ENCODE measurements around the gene BROX.
"Not testable (repeated sequence)": the region's sequence is repeated elsewhere in the genome, so short reads cannot be mapped to it uniquely, and the experiment has no call there.

BROX gene

GRCh38 chr1:222709700-222710153 is 2.6 kb upstream of the BROX start:
- H3K36me3 Mint-ChIP-seq (ENCODE audit: low read depth) = peaks cover 71% of the 10 kb centered on the region
- no peak for DNase-seq
- no peak overlapping the region for H3K27ac Mint-ChIP-seq
- H3K27me3 Mint-ChIP-seq = no peaks in the 10 kb centered on the region
- peak overlapping the region; percentile 96 for H3K4me3 Mint-ChIP-seq
- peaks cover 65% of the 10 kb centered on the region for H3K4me1 Mint-ChIP-seq (ENCODE audit: low read depth)
- no peaks in the 10 kb centered on the region for H3K9me3 Mint-ChIP-seq

- H3K27ac Mint-ChIP-seq = peak overlapping the region; percentile 100
- H3K4me3 Mint-ChIP-seq = peak overlapping the region; percentile 96
- H3K4me1 Mint-ChIP-seq (ENCODE audit: low read depth) = peaks cover 56% of the 10 kb centered on the region
- peak; percentile 74 for DNase-seq
- H3K36me3 Mint-ChIP-seq (ENCODE audit: low read depth) = peaks cover 74% of the 10 kb centered on the region
- no peaks in the 10 kb centered on the region for H3K9me3 Mint-ChIP-seq
- no peaks in the 10 kb centered on the region for H3K27me3 Mint-ChIP-seq
Observed at GRCh38 chr1:222711319-222712252, 778 bp upstream of the BROX start.

GRCh38 chr1:222713091-222713961 is 962 bp downstream of the BROX start:
- Mint-ChIP-seq H3K27ac (peak overlapping the region; percentile 100), H3K9me3 (no peaks in the 10 kb centered on the region), H3K36me3 (ENCODE audit: low read depth) (peaks cover 82% of the 10 kb centered on the region), H3K4me1 (ENCODE audit: low read depth) (peaks cover 54% of the 10 kb centered on the region), H3K27me3 (no peaks in the 10 kb centered on the region), H3K4me3 (peak overlapping the region; percentile 96)
- DNase-seq = peak; percentile 89

DNA sequence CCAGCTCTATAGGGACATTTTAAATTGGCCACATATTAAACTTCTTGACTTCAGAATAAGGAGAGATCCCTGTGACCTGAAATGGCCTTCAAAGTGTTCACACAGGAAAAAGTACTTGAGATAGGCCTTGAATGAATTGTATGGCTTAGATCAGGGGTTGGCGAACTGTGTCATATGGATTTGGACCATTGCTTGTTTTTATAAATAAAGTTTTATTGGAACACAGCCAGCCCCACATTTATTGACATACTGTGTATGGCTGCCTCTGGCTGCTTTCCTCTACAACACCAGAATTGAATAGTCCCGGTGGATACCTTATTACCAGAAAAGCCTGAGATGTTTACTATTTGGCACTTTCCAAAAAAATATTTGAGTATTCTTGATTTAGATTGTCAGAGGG is 4.0 kb downstream of the BROX start:
- no peak for DNase-seq
- H3K4me3 Mint-ChIP-seq = no peak overlapping the region
- H3K4me1 Mint-ChIP-seq (ENCODE audit: low read depth) = peaks cover 36% of the 10 kb centered on the region
- H3K27ac Mint-ChIP-seq = no peak overlapping the region
- H3K36me3 Mint-ChIP-seq (ENCODE audit: low read depth) = peaks cover 87% of the 10 kb centered on the region
- H3K9me3 Mint-ChIP-seq = no peaks in the 10 kb centered on the region
- no peaks in the 10 kb centered on the region for H3K27me3 Mint-ChIP-seq

GRCh38 chr1:222728746-222729145 is 16.4 kb downstream of the BROX start:
- H3K9me3 Mint-ChIP-seq = no peaks in the 10 kb centered on the region

DNA sequence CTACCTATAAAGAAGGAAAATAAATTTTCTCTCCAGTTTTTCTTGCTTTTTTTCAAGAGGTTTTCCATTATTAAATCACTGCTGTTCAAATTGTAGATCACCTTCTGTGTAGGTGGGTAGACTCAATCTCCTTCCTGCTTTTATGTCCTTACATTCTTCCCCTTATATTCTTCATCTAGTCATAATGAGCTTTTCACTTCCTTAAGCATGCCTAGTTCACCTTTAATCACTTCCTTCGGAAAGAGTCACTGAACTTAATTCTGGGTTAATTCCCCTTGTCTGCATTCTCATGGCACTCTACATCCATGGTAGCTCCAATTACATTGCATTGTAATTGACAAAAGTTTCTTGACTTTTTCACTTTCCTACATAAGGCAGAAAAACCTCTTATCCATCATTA is 18.5 kb downstream of the BROX start:
- DNase-seq = no peak
- H3K36me3 Mint-ChIP-seq (ENCODE audit: low read depth) = peaks cover 86% of the 10 kb centered on the region
- peak overlapping the region; percentile 13 for H3K27ac Mint-ChIP-seq
- H3K9me3 Mint-ChIP-seq = no peaks in the 10 kb centered on the region
- H3K27me3 Mint-ChIP-seq = no peaks in the 10 kb centered on the region
- peaks cover 10% of the 10 kb centered on the region for H3K4me1 Mint-ChIP-seq (ENCODE audit: low read depth)
- no peak overlapping the region for H3K4me3 Mint-ChIP-seq

More at GRCh38 chr1:222728746-222729145, 16.4 kb downstream of the BROX start:
- H3K4me1 Mint-ChIP-seq (ENCODE audit: low read depth) = peaks cover 10% of the 10 kb centered on the region
- H3K36me3 Mint-ChIP-seq (ENCODE audit: low read depth) = peaks cover 91% of the 10 kb centered on the region
- DNase-seq = no peak
- no peak overlapping the region for H3K27ac Mint-ChIP-seq
- no peak overlapping the region for H3K4me3 Mint-ChIP-seq
- no peaks in the 10 kb centered on the region for H3K27me3 Mint-ChIP-seq

DNA sequence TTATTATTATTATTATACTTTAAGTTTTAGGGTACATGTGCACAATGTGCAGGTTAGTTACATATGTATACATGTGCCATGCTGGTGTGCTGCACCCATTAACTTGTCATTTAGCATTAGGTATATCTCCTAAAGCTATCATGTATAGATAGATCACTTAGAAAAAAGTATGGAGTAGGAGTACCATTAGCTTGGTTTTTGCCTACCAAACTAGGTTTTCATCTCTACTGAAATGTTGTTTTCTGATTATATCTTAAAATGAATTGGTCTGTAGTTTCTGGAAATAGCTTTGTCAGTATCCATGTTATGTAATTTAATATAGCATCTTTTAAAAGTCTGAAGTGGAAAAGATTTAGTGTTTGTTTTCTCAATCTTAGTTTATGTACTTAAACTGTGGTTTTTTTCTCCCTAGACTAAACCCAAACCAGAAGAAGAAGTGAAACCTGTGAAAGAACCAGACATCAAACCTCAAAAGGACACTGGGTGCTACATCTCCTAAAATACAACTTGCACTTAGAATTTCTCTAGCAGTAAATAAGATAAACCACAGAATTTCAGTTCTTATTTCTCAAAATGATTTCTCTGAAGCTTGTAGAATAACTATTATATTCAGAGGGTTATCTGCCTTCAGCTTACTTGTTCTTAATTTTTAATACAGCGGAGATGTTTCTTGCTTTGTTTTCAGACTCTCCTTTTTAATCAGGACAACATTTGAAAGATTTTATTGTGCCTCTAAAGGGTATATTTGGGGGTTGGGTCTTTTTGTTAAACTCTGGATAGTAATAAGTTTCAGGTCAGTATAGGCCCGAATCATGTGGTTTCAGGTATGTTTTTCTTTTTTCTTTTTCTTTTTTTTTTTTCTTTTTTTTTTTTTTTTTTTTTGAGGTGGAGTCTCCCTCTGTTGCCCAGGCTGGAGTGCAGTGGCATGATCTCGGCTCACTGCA is 20.1 kb downstream of the BROX start:
- H3K4me1 Mint-ChIP-seq (ENCODE audit: low read depth) = peaks cover 10% of the 10 kb centered on the region
- peaks cover 75% of the 10 kb centered on the region for H3K36me3 Mint-ChIP-seq (ENCODE audit: low read depth)
- H3K4me3 Mint-ChIP-seq = no peak overlapping the region
- peak overlapping the region; percentile 60 for H3K27ac Mint-ChIP-seq
- no peaks in the 10 kb centered on the region for H3K9me3 Mint-ChIP-seq
- H3K27me3 Mint-ChIP-seq = no peaks in the 10 kb centered on the region
- DNase-seq = no peak

DNA sequence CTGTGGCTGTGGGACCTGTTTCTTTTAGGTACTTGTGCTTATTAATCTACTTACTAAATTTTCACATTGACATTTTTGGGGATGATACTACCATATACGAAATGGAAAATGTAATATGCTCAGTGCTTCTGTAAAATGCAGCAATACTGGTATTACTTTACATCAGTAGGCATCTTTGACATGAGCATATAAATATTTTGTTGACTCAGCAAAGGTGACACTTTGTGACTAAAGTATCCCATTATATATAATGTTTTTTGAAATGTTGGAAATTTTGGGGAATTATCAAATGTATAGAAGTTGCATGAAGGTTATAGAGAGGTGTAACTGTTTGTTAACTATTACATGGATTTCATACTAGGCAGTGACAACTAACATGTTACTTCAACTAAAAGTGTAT is 22.4 kb downstream of the BROX start:
- no peaks in the 10 kb centered on the region for H3K27me3 Mint-ChIP-seq

DNA sequence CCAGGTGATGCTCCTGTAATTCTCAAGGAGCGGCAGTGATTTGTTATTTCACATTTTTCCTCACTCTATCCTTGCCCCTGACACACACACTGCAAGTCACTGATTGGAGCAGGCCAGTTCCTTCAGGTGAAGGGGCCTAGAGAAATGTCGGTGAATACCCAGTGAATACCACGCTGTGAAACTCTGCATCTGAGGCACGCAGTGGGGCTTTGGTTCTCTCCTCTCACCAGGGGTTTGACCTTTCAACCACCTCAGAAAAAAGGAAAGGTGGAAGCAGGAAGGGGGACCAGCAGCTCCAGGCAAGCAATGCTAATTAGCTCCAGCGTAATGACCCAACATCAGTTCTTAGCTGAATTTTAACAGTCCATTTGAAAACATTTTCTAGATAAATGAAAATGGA is 24.1 kb downstream of the BROX start:
- no peak overlapping the region for H3K4me3 Mint-ChIP-seq
- H3K27ac Mint-ChIP-seq = no peak overlapping the region
- no peaks in the 10 kb centered on the region for H3K27me3 Mint-ChIP-seq
- peaks cover 8% of the 10 kb centered on the region for H3K4me1 Mint-ChIP-seq (ENCODE audit: low read depth)
- H3K36me3 Mint-ChIP-seq (ENCODE audit: low read depth) = peaks cover 38% of the 10 kb centered on the region
- DNase-seq = no peak
- no peaks in the 10 kb centered on the region for H3K9me3 Mint-ChIP-seq

More for the DNA sequence above, 22.4 kb downstream of the BROX start:
- H3K9me3 Mint-ChIP-seq = no peaks in the 10 kb centered on the region
- peaks cover 54% of the 10 kb centered on the region for H3K36me3 Mint-ChIP-seq (ENCODE audit: low read depth)
- peaks cover 10% of the 10 kb centered on the region for H3K4me1 Mint-ChIP-seq (ENCODE audit: low read depth)
- H3K4me3 Mint-ChIP-seq = no peak overlapping the region
- no peak overlapping the region for H3K27ac Mint-ChIP-seq
- no peak for DNase-seq

DNA sequence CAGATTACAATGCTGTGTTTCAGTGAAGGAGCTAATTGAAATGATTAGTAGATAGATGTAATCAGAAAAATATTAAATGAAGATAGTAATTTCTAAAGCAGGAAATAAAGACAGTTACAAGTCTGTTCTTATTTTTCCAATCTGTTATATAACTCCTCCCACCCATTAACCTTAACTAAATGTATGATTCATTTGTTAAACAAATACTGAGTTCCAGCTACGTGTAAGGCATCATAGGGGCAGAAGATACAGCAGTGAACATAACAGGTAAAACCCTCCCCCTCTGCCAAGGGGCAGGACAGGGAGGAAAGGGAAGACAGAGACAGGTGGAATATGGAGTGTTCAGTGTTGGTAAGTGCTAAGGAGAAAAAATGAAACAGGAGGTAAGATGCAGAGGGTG is 24.6 kb downstream of the BROX start, which contains the start of gene FAM177B:
TSS of gene FAM177B (plus strand) at position 231 of the 400 bp plus-strand sequence. CDS start 9,344 bp downstream, outside the sequence.
- Mint-ChIP-seq H3K9me3 (no peaks in the 10 kb centered on the region), H3K27me3 (no peaks in the 10 kb centered on the region), H3K4me1 (ENCODE audit: low read depth) (peaks cover 8% of the 10 kb centered on the region), H3K36me3 (ENCODE audit: low read depth) (peaks cover 34% of the 10 kb centered on the region), H3K27ac (no peak within 1 kb of the TSS), H3K4me3 (no peak within 1 kb of the TSS)
- DNase-seq = no peak

GRCh38 chr1:222739465-222739864 is 27.1 kb downstream of the BROX start:
- no peaks in the 10 kb centered on the region for H3K27me3 Mint-ChIP-seq

GRCh38 chr1:222739929-222740328 is 27.6 kb downstream of the BROX start:
- no peaks in the 10 kb centered on the region for H3K9me3 Mint-ChIP-seq
- no peak overlapping the region for H3K27ac Mint-ChIP-seq
- DNase-seq = no peak
- H3K27me3 Mint-ChIP-seq = no peaks in the 10 kb centered on the region
- H3K4me1 Mint-ChIP-seq (ENCODE audit: low read depth) = no peaks in the 10 kb centered on the region
- no peak overlapping the region for H3K4me3 Mint-ChIP-seq
- H3K36me3 Mint-ChIP-seq (ENCODE audit: low read depth) = peaks cover 9% of the 10 kb centered on the region

More at GRCh38 chr1:222739465-222739864, 27.1 kb downstream of the BROX start:
- Mint-ChIP-seq H3K4me1 (ENCODE audit: low read depth) (no peaks in the 10 kb centered on the region), H3K27ac (no peak overlapping the region), H3K9me3 (no peaks in the 10 kb centered on the region), H3K4me3 (no peak overlapping the region), H3K36me3 (ENCODE audit: low read depth) (peaks cover 13% of the 10 kb centered on the region)
- DNase-seq = no peak

DNA sequence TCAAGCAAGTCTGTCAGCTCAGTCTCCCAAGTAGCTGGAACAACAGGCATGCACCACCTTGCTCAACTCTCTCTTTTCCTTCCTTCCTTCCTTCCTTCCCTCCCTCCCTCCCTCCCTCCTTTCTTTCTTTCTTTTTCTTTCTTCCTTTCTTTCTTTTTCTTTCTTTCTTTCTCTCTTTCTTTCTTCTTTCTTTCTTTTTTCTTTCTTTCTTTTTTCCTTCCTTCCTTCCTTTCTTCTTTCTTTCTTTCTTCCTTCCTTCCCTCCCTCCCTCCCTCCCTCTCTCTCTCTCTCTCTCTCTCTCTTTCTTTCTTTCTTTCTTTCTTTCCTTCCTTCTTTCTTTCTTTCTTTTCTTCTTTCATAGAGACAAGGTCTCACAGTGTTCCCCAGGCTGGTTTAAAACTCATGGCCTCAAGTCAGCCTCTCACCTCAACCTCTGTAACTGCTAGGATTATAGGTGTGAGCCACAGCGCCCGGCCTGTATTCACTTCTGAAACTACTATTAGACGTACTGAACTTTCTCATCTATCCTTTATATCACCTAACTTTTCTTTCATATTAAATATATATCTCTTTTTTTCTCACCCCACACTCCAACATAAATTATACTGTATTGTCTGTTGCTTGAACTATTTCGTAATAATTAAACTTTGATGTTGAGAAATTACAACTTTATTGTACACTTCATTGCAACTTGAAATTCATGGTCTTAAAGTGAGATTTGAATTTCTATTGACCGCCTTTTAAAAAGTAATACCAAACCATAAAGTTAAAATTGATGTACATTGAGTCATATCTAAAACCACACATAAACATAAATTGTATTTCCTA is 29.5 kb downstream of the BROX start:
- not testable (repeated sequence) for DNase-seq; H3K27me3 Mint-ChIP-seq; H3K4me3 Mint-ChIP-seq; H3K9me3 Mint-ChIP-seq; H3K36me3 Mint-ChIP-seq (ENCODE audit: low read depth); H3K27ac Mint-ChIP-seq; H3K4me1 Mint-ChIP-seq (ENCODE audit: low read depth)

Data from activated T-cell treated with anti-CD3 and anti-CD28 coated beads, Interleukin-2, amount 50 U/mL, for 24 hours (primary cell).